GM23338 (cell line): ENCODE results near the gene ARRDC5. TPM values are rescaled to one million over a fixed set of nuclear protein-coding genes. Genes with fewer than 3 reads are reported as not detected.
A peak's percentile ranks its signal among the peaks of the same experiment; 100 is the strongest.

ENCODE experiments used
- ATAC-seq: fragments of 200-7000 bp; cut with Tn5 transposase; 3 replicates; pipeline ENCODE4 v1.9.1; 2020
- DNase-seq: peaks from one replicate; pipeline ENCODE4 v3.0.0-alpha.2; 2015; ENCODE audit warnings: low spot score
- H2AFZ ChIP-seq: fragments of 200-600 bp; sonication (generic); 2 replicates; pipeline ENCODE4 v1.8.0; 2016; ENCODE audit warnings: antibody characterized with exemption, mild to moderate bottlenecking, moderate library complexity
- H3F3A ChIP-seq: fragments of 200-600 bp; sonication (generic); replicated peaks from 2 replicates; pipeline ENCODE4 v1.8.0; 2017; ENCODE audit warnings: antibody characterized with exemption, mixed run types, low read depth
- H3K27ac ChIP-seq: fragments of 200-600 bp; sonication (generic); 2 replicates; pipeline ENCODE4 v1.6.1; 2016; ENCODE audit warnings: low read depth
- H3K27me3 ChIP-seq: fragments of 200-600 bp; sonication (generic); 2 replicates; pipeline ENCODE4 v1.8.0; 2016; ENCODE audit warnings: mild to moderate bottlenecking, mixed run types, moderate library complexity; ENCODE audit not compliant: insufficient read depth
- H3K36me3 ChIP-seq: fragments of 200-600 bp; sonication (generic); 2 replicates; pipeline ENCODE4 v1.8.0; 2016; ENCODE audit warnings: mild to moderate bottlenecking; ENCODE audit not compliant: insufficient read depth
- H3K4me1 ChIP-seq: fragments of 200-600 bp; sonication (generic); 2 replicates; pipeline ENCODE4 v1.8.0; 2016; ENCODE audit warnings: mild to moderate bottlenecking, moderate library complexity; ENCODE audit not compliant: insufficient read depth
- H3K4me2 ChIP-seq: fragments of 200-600 bp; sonication (generic); 2 replicates; pipeline ENCODE4 v1.7.1; 2017; ENCODE audit warnings: mixed run types
- H3K4me3 ChIP-seq: fragments of 200-600 bp; sonication (generic); 2 replicates; pipeline ENCODE4 v1.6.1; 2016; ENCODE audit warnings: mixed run types
- H3K79me2 ChIP-seq: fragments of 200-600 bp; sonication (generic); replicated peaks from 2 replicates; pipeline ENCODE4 v1.8.0; 2017; ENCODE audit warnings: mild to moderate bottlenecking; ENCODE audit not compliant: insufficient read depth
- H3K9me2 ChIP-seq: fragments of 200-600 bp; sonication (generic); 2 replicates; pipeline ENCODE4 v1.8.0; 2017; ENCODE audit not compliant: insufficient read depth
- H4K20me1 ChIP-seq: fragments of 200-600 bp; sonication (generic); replicated peaks from 2 replicates; pipeline ENCODE4 v1.8.0; 2017; ENCODE audit warnings: mild to moderate bottlenecking; ENCODE audit not compliant: insufficient read depth
- H3K27ac Mint-ChIP-seq: 2 replicates; pipeline ENCODE4 v1.8.0; 2020; ENCODE audit warnings: inconsistent platforms, mild to moderate bottlenecking, moderate library complexity, mixed read lengths
- H3K27me3 Mint-ChIP-seq: 3 replicates; pipeline ENCODE4 v1.8.0; 2022; ENCODE audit warnings: low read depth, mild to moderate bottlenecking, moderate library complexity, mixed read lengths, inconsistent platforms; ENCODE audit not compliant: insufficient read depth, poor library complexity
- H3K36me3 Mint-ChIP-seq: 3 replicates; pipeline ENCODE4 v1.8.0; 2021; ENCODE audit warnings: low read depth, mild to moderate bottlenecking, inconsistent platforms, moderate library complexity, mixed read lengths
- H3K4me1 Mint-ChIP-seq: 3 replicates; pipeline ENCODE4 v1.8.0; 2020; ENCODE audit warnings: mild to moderate bottlenecking, inconsistent platforms, mixed read lengths
- H3K4me3 Mint-ChIP-seq: 3 replicates; pipeline ENCODE4 v1.8.0; 2021; ENCODE audit warnings: moderate library complexity, mild to moderate bottlenecking, inconsistent platforms, mixed read lengths
- H3K9me3 Mint-ChIP-seq: 3 replicates; pipeline ENCODE4 v1.8.0; 2020; ENCODE audit warnings: moderate library complexity, mild to moderate bottlenecking, inconsistent platforms, mixed read lengths
- CREB1 ChIP-seq: fragments of 250-450 bp; sonication (Bioruptor Pico); IDR thresholded peaks from 2 replicates; pipeline ENCODE4 v1.5.0; 2020; ENCODE audit warnings: low read depth, mild to moderate bottlenecking, moderate library complexity
- EZH2 ChIP-seq: fragments of 200-600 bp; sonication (generic); IDR thresholded peaks from one replicate; pipeline ENCODE4 v1.8.0; 2017; ENCODE audit warnings: antibody characterized with exemption, mild to moderate bottlenecking, low read depth; ENCODE audit not compliant: unreplicated experiment
- EZH2phosphoT487 ChIP-seq: fragments of 200-600 bp; sonication (generic); IDR thresholded peaks from one replicate; pipeline ENCODE4 v1.8.1; 2018; ENCODE audit warnings: antibody characterized with exemption; ENCODE audit not compliant: unreplicated experiment
- JUNB ChIP-seq: IDR thresholded peaks from one replicate; pipeline ENCODE4 v1.6.1; 2016; ENCODE audit warnings: antibody characterized with exemption; ENCODE audit not compliant: unreplicated experiment
- NANOG ChIP-seq: IDR thresholded peaks from 2 replicates; pipeline ENCODE4 v1.6.1; 2016; ENCODE audit warnings: antibody characterized with exemption, borderline replicate concordance
- POLR2AphosphoS5 ChIP-seq: IDR thresholded peaks from 2 replicates; pipeline ENCODE4 v1.6.1; 2016; ENCODE audit warnings: antibody characterized with exemption, low read depth
- STAT1 ChIP-seq: IDR thresholded peaks from one replicate; pipeline ENCODE4 v1.6.1; 2016; ENCODE audit warnings: antibody characterized with exemption; ENCODE audit not compliant: unreplicated experiment
- ZNF114 ChIP-seq: fragments of 250-450 bp; sonication (Bioruptor Pico); IDR thresholded peaks from 2 replicates; pipeline ENCODE4 v1.5.0; 2020; ENCODE audit warnings: mild to moderate bottlenecking, moderate library complexity
- ZNF331 ChIP-seq: fragments of 250-450 bp; sonication (Bioruptor Pico); IDR thresholded peaks from 2 replicates; pipeline ENCODE4 v1.5.0; 2020; ENCODE audit warnings: low read depth, mild to moderate bottlenecking, moderate library complexity
- polyA plus RNA-seq: library from polyadenylated mRNA; unstranded; fragments of >200 nt; fragmentation: Nextera tagmentation; extraction: Ambion mirVana; gene quantifications from 2 replicates; pipeline ENCODE4 v1.2.1, GENCODE V29; 2016
- total RNA-seq: library from RNA; depleted of rRNA; stranded (reverse); fragments of >200 nt; shearing (Covaris generic); gene quantifications from 2 replicates; pipeline ENCODE4 v1.2.3, GENCODE V29; 2014
- TF ChIP-seq, protein P1 (sequence below): IDR thresholded peaks from 2 replicates; pipeline ENCODE4 v1.6.1; 2016; ENCODE audit warnings: antibody characterized with exemption
- TF ChIP-seq, protein P2 (sequence below): fragments of 250-450 bp; sonication (Bioruptor Pico); IDR thresholded peaks from 2 replicates; pipeline ENCODE4 v1.5.0; 2020; ENCODE audit warnings: mild to moderate bottlenecking, moderate library complexity
- TF ChIP-seq, protein P3 (sequence below), 2 experiments: fragments of 200-600 bp in 1 of 2; sonication (generic) in 1 of 2; conservative IDR thresholded peaks; 2 replicates each; pipeline versions ENCODE4 v1.5.1 to v1.6.1; 2016 to 2017; ENCODE audit warnings: antibody characterized with exemption in 2 of 2, low read depth in 2 of 2, mild to moderate bottlenecking in 2 of 2, moderate library complexity in 1 of 2
- TF ChIP-seq, protein P4 (sequence below): IDR thresholded peaks from one replicate; pipeline ENCODE4 v1.6.1; 2018; ENCODE audit warnings: antibody characterized with exemption; ENCODE audit not compliant: unreplicated experiment

Gene ARRDC5
- total and polyA plus RNA-seq, 2 experiments from 2014 or later, result not detected

DNA sequence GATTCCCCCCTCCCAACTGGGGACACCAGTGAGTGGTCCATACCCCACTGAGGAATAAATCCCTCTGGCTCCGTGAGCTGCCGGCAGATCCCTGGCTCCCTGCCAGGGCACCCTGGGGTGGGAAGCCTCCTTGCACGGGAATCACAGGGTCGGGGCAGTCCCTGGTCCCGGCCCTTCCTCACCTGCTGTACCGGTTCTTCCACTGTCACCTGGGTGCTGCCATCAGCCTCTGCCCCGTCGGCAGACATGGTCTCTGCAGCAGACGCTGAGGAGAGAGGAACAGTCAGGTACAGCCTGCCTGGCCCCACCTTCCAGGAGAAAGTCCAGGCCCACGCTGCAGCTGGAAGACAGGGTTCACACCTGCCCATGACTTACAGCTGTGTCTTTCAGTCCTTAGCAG, 41.5 kb downstream of the ARRDC5 start:
- Histone ChIP-seq H3K9me2 (no peaks in the 10 kb centered on the region), H3K27me3 (no peaks in the 10 kb centered on the region), H3K79me2 (peaks cover 1% of the 10 kb centered on the region; the same call in 1 of the 2 replicates), H3K4me1 (no peaks in the 10 kb centered on the region), H3K4me3 (no peak overlapping the region), H3K27ac (no peak overlapping the region), H3K4me2 (no peak overlapping the region), H3F3A (no peaks in the 10 kb centered on the region), H3K36me3 (peaks cover 11% of the 10 kb centered on the region; the same call in 1 of the 2 replicates), H4K20me1 (no peaks in the 10 kb centered on the region; the same call in 1 of the 2 replicates), H2AFZ (no peak overlapping the region)
- peak; percentile 51 for ATAC-seq
- no peak for DNase-seq
- Mint-ChIP-seq H3K36me3 (no peaks in the 10 kb centered on the region; the same call in 2 of the 3 replicates), H3K4me3 (no peak overlapping the region), H3K4me1 (no peaks in the 10 kb centered on the region), H3K27ac (no peak overlapping the region), H3K9me3 (no peaks in the 10 kb centered on the region), H3K27me3 (no peaks in the 10 kb centered on the region)
- TF ChIP-seq CREB1 (CRISPR knock-in tag), result no peak
- TF ChIP-seq, protein P1, sequence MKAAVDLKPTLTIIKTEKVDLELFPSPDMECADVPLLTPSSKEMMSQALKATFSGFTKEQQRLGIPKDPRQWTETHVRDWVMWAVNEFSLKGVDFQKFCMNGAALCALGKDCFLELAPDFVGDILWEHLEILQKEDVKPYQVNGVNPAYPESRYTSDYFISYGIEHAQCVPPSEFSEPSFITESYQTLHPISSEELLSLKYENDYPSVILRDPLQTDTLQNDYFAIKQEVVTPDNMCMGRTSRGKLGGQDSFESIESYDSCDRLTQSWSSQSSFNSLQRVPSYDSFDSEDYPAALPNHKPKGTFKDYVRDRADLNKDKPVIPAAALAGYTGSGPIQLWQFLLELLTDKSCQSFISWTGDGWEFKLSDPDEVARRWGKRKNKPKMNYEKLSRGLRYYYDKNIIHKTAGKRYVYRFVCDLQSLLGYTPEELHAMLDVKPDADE, result no peak
- no peak for TF ChIP-seq EZH2phosphoT487
- TF ChIP-seq ZNF331, result no peak
- TF ChIP-seq, protein P2, sequence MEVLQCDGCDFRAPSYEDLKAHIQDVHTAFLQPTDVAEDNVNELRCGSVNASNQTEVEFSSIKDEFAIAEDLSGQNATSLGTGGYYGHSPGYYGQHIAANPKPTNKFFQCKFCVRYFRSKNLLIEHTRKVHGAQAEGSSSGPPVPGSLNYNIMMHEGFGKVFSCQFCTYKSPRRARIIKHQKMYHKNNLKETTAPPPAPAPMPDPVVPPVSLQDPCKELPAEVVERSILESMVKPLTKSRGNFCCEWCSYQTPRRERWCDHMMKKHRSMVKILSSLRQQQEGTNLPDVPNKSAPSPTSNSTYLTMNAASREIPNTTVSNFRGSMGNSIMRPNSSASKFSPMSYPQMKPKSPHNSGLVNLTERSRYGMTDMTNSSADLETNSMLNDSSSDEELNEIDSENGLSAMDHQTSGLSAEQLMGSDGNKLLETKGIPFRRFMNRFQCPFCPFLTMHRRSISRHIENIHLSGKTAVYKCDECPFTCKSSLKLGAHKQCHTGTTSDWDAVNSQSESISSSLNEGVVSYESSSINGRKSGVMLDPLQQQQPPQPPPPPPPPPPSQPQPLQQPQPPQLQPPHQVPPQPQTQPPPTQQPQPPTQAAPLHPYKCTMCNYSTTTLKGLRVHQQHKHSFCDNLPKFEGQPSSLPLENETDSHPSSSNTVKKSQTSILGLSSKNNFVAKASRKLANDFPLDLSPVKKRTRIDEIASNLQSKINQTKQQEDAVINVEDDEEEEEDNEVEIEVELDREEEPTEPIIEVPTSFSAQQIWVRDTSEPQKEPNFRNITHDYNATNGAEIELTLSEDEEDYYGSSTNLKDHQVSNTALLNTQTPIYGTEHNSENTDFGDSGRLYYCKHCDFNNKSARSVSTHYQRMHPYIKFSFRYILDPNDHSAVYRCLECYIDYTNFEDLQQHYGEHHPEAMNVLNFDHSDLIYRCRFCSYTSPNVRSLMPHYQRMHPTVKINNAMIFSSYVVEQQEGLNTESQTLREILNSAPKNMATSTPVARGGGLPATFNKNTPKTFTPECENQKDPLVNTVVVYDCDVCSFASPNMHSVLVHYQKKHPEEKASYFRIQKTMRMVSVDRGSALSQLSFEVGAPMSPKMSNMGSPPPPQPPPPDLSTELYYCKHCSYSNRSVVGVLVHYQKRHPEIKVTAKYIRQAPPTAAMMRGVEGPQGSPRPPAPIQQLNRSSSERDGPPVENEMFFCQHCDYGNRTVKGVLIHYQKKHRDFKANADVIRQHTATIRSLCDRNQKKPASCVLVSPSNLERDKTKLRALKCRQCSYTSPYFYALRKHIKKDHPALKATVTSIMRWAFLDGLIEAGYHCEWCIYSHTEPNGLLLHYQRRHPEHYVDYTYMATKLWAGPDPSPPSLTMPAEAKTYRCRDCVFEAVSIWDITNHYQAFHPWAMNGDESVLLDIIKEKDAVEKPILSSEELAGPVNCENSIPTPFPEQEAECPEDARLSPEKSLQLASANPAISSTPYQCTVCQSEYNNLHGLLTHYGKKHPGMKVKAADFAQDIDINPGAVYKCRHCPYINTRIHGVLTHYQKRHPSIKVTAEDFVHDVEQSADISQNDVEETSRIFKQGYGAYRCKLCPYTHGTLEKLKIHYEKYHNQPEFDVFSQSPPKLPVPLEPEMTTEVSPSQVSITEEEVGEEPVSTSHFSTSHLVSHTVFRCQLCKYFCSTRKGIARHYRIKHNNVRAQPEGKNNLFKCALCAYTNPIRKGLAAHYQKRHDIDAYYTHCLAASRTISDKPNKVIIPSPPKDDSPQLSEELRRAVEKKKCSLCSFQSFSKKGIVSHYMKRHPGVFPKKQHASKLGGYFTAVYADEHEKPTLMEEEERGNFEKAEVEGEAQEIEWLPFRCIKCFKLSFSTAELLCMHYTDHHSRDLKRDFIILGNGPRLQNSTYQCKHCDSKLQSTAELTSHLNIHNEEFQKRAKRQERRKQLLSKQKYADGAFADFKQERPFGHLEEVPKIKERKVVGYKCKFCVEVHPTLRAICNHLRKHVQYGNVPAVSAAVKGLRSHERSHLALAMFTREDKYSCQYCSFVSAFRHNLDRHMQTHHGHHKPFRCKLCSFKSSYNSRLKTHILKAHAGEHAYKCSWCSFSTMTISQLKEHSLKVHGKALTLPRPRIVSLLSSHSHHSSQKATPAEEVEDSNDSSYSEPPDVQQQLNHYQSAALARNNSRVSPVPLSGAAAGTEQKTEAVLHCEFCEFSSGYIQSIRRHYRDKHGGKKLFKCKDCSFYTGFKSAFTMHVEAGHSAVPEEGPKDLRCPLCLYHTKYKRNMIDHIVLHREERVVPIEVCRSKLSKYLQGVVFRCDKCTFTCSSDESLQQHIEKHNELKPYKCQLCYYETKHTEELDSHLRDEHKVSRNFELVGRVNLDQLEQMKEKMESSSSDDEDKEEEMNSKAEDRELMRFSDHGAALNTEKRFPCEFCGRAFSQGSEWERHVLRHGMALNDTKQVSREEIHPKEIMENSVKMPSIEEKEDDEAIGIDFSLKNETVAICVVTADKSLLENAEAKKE, result no peak
- TF ChIP-seq, protein P3, sequence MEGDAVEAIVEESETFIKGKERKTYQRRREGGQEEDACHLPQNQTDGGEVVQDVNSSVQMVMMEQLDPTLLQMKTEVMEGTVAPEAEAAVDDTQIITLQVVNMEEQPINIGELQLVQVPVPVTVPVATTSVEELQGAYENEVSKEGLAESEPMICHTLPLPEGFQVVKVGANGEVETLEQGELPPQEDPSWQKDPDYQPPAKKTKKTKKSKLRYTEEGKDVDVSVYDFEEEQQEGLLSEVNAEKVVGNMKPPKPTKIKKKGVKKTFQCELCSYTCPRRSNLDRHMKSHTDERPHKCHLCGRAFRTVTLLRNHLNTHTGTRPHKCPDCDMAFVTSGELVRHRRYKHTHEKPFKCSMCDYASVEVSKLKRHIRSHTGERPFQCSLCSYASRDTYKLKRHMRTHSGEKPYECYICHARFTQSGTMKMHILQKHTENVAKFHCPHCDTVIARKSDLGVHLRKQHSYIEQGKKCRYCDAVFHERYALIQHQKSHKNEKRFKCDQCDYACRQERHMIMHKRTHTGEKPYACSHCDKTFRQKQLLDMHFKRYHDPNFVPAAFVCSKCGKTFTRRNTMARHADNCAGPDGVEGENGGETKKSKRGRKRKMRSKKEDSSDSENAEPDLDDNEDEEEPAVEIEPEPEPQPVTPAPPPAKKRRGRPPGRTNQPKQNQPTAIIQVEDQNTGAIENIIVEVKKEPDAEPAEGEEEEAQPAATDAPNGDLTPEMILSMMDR (conservative IDR thresholded peaks at IDR 0.05; ENCODE audit: low read depth in 2 of 2), result no peak
- no peak for TF ChIP-seq POLR2AphosphoS5
- TF ChIP-seq NANOG, result no peak
- no peak for TF ChIP-seq JUNB
- no peak for TF ChIP-seq ZNF114 (CRISPR knock-in tag)
- TF ChIP-seq, protein P4, sequence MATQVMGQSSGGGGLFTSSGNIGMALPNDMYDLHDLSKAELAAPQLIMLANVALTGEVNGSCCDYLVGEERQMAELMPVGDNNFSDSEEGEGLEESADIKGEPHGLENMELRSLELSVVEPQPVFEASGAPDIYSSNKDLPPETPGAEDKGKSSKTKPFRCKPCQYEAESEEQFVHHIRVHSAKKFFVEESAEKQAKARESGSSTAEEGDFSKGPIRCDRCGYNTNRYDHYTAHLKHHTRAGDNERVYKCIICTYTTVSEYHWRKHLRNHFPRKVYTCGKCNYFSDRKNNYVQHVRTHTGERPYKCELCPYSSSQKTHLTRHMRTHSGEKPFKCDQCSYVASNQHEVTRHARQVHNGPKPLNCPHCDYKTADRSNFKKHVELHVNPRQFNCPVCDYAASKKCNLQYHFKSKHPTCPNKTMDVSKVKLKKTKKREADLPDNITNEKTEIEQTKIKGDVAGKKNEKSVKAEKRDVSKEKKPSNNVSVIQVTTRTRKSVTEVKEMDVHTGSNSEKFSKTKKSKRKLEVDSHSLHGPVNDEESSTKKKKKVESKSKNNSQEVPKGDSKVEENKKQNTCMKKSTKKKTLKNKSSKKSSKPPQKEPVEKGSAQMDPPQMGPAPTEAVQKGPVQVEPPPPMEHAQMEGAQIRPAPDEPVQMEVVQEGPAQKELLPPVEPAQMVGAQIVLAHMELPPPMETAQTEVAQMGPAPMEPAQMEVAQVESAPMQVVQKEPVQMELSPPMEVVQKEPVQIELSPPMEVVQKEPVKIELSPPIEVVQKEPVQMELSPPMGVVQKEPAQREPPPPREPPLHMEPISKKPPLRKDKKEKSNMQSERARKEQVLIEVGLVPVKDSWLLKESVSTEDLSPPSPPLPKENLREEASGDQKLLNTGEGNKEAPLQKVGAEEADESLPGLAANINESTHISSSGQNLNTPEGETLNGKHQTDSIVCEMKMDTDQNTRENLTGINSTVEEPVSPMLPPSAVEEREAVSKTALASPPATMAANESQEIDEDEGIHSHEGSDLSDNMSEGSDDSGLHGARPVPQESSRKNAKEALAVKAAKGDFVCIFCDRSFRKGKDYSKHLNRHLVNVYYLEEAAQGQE, result no peak
- no peak for TF ChIP-seq STAT1
- no peak for TF ChIP-seq EZH2
